ENCODE data around the gene EPHB4. TPM values are rescaled to one million over a fixed set of nuclear protein-coding genes. Genes with fewer than 3 reads are reported as not detected.

EPHB4 gene
- total RNA-seq: 1 to 10 TPM; 1.1 to 1.2 TPM

DNA sequence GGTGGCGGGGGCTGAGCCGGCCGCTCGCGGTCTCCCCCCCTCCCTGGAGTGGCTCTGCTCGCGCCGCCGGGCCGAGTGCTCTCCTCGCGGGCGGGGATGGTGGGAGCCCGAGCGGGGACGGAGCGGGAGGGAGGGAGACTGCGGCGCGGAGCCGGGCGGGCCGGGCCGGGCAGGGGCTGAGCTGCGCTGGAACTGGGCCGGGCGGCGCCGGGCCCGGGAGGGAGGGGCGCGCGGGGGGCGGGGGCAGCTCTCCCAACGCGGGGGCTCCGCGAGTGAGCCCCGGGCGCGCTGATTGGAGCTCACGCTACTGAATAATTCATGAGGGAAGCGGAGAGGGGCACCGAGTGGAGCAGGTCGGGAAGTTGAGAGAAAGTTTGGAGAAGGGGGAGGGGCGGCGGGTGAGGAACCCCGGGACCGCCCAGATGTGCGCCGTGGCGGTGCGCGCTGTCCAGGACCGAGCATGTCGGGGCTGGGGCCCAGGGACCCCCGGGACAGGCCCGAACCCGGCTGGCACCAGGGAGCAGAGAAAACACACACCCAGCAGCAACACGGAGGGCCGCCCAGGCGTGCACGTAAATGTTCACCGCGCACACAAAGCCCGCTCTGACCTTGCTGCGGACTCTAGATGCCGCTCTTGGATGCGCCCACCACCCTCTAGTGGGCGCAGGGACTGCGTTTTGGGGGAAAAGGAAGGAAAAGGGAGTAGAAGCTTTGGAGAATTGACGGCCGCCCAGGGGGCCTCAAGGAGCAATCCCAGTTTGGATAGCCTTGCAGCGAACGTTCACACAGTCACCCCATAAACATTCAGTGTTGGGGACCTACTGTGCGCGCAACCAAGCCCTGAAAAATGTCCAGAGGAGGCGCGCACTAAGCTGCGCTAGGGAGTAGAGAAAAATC, at the start of gene EPHB4:
TSS of gene EPHB4 (minus strand) at position 194 of the 897 bp plus-strand sequence. CDS start 493 bp downstream, outside the sequence.

DNA sequence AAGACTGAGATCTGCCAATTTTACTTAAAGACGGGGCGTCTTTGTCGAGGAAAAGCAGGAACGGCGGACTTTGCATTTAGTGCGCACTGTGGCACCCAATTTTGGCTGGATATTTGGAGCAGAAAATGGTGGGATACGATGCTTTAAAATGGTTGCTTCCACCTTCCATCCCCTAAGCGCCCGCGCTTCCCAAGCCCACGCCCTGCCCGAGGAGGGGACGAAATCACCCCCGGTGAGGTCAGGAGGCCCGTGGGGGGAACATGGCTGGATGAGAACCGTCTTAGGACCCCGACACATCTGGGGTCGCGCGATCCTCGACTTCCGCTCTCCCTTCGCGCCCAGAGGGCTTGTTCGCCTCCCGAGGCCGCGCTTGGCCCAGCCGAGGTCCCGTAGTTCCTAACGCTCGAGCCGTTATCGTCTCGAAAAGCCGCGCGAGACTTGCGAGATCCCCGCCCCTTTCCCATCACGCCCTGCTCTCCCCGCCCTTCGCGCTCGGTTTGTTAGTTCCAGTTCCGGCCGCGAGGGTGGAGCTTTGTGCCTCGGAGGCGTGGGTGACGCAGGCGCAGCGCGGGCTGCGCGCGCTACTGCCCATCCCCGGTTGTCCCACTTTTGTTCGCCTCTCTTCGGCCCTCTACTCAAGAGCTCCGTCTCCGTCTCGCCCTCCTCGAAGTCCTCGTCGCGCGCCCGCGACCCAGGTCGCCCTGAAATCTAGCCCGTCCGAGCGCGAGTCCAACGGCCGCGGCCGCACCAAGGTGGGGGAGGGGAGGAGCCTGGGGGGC, 47.4 kb upstream of the EPHB4 start, which contains the start of gene SRRT:
TSS of gene SRRT (plus strand) at position 527 of the 779 bp plus-strand sequence. CDS start 488 bp downstream, outside the sequence.

DNA sequence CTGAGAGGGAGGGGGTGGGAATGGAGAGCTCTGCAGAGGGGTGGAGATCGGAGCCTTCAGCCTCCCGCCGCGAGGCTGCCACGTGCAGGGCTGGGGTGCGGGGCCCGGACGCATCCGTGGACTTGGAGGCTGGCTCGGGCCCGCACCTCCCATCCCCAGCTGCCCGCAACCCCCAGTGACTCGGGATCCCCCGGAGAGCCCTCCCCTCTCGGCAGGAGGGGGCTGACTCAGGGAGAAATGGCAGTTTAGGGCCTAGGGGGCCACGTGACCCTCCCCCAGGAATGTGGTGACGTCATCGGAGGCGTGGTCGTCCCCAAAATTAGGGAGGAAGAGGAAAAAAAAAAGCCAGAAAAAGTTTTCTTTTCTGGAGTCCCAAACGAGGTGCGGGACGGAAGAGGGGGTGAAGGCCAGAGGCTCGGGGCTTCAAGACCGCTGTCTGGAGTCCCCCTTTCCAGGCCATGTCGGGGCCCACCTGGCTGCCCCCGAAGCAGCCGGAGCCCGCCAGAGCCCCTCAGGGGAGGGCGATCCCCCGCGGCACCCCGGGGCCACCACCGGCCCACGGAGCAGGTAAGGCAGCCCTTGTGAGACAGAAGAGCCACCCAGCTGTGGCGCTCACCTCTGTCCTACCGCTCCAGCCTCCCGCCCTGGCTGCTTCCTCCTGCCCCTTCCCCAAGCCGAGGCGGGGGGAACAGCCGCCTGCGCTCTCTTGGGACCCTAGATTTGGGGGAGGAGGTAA, 39.9 kb upstream of the EPHB4 start, which contains the start of gene TRIP6:
TSS of gene TRIP6 (plus strand) at position 348 of the 736 bp plus-strand sequence. CDS start at position 459, 111 bp downstream.

DNA sequence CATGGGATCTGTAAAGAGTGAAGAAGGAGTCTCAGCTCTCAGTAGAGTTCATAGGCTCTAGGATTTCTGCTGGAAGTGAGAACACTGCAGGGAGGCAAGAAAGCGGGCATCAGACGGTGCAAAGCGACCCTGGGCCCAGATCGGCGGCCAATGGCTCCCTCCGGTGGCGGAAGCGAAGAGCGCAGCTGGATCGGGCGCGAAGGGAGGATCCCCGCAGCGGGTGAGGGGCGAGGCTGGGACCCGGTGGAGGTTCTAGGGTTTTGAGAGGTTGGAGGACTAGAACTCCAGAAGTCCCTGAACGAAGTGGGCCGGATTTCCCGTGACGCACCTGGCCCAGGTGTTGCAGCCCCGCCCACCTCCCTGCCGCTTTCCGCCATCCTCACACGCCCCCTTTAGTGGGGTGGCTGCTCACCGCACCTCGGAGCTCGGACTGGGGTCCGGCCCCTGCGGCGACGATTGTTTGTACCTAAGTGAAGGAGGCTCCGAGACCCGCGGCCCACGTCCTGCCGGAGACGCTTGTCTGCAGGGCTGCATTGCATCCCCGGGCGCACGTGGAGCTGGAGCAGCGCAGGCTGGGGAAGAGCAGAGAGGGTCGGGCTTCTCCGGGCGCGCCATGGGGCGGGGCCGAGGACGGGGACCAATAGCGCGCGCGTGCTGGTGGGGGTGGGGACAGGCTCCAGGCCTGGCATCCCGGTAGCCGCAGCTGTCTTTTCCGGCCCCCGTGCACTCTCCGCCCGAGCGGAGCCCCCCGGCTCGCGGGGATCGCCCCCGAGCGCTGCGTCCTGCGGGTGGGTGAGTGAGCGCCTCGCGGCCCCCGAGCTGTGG, 24.9 kb upstream of the EPHB4 start, which contains the start of gene SLC12A9:
TSS of gene SLC12A9 (plus strand) at position 666 of the 825 bp plus-strand sequence. CDS start 1,485 bp downstream, outside the sequence.

Small RNA genes within 50 kb of the gene (microRNA-seq; reads per million reads assigned to microRNA genes)
- gene MIR6875 (ENCODE audit: borderline microRNAs expressed, borderline replicate concordance): not detected

Other genes starting within 250 kb of the EPHB4 start
- 100 to 1,000 TPM; 233 to 238 TPM for gene LRCH4, start 241.4 kb downstream of the EPHB4 start, total RNA-seq
- 1 to 10 TPM in 1 of 2 experiments, under 1 TPM in 1; 0.86 to 1.5 TPM for gene FBXO24, start 241.2 kb downstream of the EPHB4 start, total RNA-seq
- gene PCOLCE, start 225.2 kb downstream of the EPHB4 start, total RNA-seq: 10 to 100 TPM; 16.6 to 17.4 TPM
- gene MOSPD3, start 215.0 kb downstream of the EPHB4 start, total RNA-seq: 10 to 100 TPM; 60.7 to 60.8 TPM
- 1 to 10 TPM; 9.4 to 10.0 TPM for gene TFR2, start 186.0 kb downstream of the EPHB4 start, total RNA-seq
- gene ACTL6B, start 171.1 kb downstream of the EPHB4 start, total RNA-seq: not detected
- 100 to 1,000 TPM; 203 to 206 TPM for gene GNB2, start 153.8 kb downstream of the EPHB4 start, total RNA-seq
- 10 to 100 TPM; 54.3 to 57.3 TPM for gene GIGYF1, start 133.3 kb downstream of the EPHB4 start, total RNA-seq
- 10 to 100 TPM; 29.3 to 31.9 TPM for gene POP7, start 121.4 kb downstream of the EPHB4 start, total RNA-seq
- gene EPO, start 107.1 kb downstream of the EPHB4 start, total RNA-seq: under 1 TPM in 1 of 2 experiments, not detected in 1; 0.15 TPM
- gene ZAN, start 93.9 kb downstream of the EPHB4 start, total RNA-seq: not detected
- 10 to 100 TPM; 45.4 to 45.5 TPM for gene SLC12A9, start 25.2 kb upstream of the EPHB4 start, total RNA-seq
- 10 to 100 TPM; 20.5 to 21.3 TPM for gene TRIP6, start 39.9 kb upstream of the EPHB4 start, total RNA-seq
- 100 to 1,000 TPM; 186 to 208 TPM for gene SRRT, start 47.6 kb upstream of the EPHB4 start, total RNA-seq
- gene UFSP1, start 62.2 kb upstream of the EPHB4 start, total RNA-seq: 1 to 10 TPM; 4.9 to 5.2 TPM
- not detected for gene ACHE, start 68.4 kb upstream of the EPHB4 start, total RNA-seq
- gene MUC3A, start 122.0 kb upstream of the EPHB4 start, total RNA-seq: not detected
- gene MUC12, start 142.0 kb upstream of the EPHB4 start, total RNA-seq: not detected
- not detected for gene MUC17, start 192.6 kb upstream of the EPHB4 start, total RNA-seq